Measurements from ENCODE around the gene LGALSL. TPM values are rescaled to one million over a fixed set of nuclear protein-coding genes. Genes with fewer than 3 reads are reported as not detected.
A peak's percentile ranks its signal among the peaks of the same experiment; 100 is the strongest.

Gene LGALSL
- 10 to 100 TPM; 33.5 to 34.1 TPM for total RNA-seq
- polyA plus RNA-seq (ENCODE audit: insufficient read length in 6 of 6): 100 to 1,000 TPM in 2 of 6 donors, 10 to 100 TPM in 4; 76.7 to 116 (median 97.0) TPM
- long read RNA-seq, donor 1, transcript LGALSL-201 (5 exons, 3,926 nt): major isoform, 35 of 35 reads
- long read RNA-seq, donor 1, partial matches to known transcripts: 0 of 35 reads
- long read RNA-seq, donor 1, other reads (novel, unspliced or antisense): 0 of 35 reads
- long read RNA-seq, donor 2, transcript LGALSL-201 (5 exons, 3,926 nt): major isoform, 15 of 15 reads
- long read RNA-seq, donor 2, partial matches to known transcripts: 0 of 15 reads
- long read RNA-seq, donor 2, other reads (novel, unspliced or antisense): 0 of 15 reads
- long read RNA-seq, donor 3, transcript LGALSL-201 (5 exons, 3,926 nt): major isoform, 14 of 14 reads
- long read RNA-seq, donor 3, partial matches to known transcripts: 0 of 14 reads
- long read RNA-seq, donor 3, other reads (novel, unspliced or antisense): 0 of 14 reads
- long read RNA-seq, donor 4, partial matches to known transcripts: 0 of 3 reads
- long read RNA-seq, donor 4, other reads (novel, unspliced or antisense): 0 of 3 reads
- long read RNA-seq, donor 5, transcript LGALSL-201 (5 exons, 3,926 nt): major isoform, 21 of 27 reads
- long read RNA-seq, donor 5, partial matches to known transcripts: 5 of 27 reads
- long read RNA-seq, donor 5, other reads (novel, unspliced or antisense): 0 of 27 reads
- long read RNA-seq, donor 6, transcript LGALSL-201 (5 exons, 3,926 nt): major isoform, 14 of 15 reads
- long read RNA-seq, donor 6, partial matches to known transcripts: 0 of 15 reads
- long read RNA-seq, donor 6, other reads (novel, unspliced or antisense): 0 of 15 reads
- long read RNA-seq, donor 7, partial matches to known transcripts: 0 of 3 reads
- long read RNA-seq, donor 7, other reads (novel, unspliced or antisense): 0 of 3 reads
- long read RNA-seq, donor 8, transcript LGALSL-201 (5 exons, 3,926 nt): major isoform, 16 of 76 reads
- long read RNA-seq, donor 8, partial matches to known transcripts: 60 of 76 reads
- long read RNA-seq, donor 8, other reads (novel, unspliced or antisense): 0 of 76 reads
- long read RNA-seq, donor 9: 0 reads
- long read RNA-seq, donor 10: 0 reads
- long read RNA-seq, donor 11, transcript LGALSL-201 (5 exons, 3,926 nt): major isoform, 9 of 43 reads
- long read RNA-seq, donor 11, partial matches to known transcripts: 34 of 43 reads
- long read RNA-seq, donor 11, other reads (novel, unspliced or antisense): 0 of 43 reads
- long read RNA-seq, donor 12, transcript LGALSL-201 (5 exons, 3,926 nt): major isoform, 11 of 16 reads
- long read RNA-seq, donor 12, partial matches to known transcripts: 5 of 16 reads
- long read RNA-seq, donor 12, other reads (novel, unspliced or antisense): 0 of 16 reads

DNA sequence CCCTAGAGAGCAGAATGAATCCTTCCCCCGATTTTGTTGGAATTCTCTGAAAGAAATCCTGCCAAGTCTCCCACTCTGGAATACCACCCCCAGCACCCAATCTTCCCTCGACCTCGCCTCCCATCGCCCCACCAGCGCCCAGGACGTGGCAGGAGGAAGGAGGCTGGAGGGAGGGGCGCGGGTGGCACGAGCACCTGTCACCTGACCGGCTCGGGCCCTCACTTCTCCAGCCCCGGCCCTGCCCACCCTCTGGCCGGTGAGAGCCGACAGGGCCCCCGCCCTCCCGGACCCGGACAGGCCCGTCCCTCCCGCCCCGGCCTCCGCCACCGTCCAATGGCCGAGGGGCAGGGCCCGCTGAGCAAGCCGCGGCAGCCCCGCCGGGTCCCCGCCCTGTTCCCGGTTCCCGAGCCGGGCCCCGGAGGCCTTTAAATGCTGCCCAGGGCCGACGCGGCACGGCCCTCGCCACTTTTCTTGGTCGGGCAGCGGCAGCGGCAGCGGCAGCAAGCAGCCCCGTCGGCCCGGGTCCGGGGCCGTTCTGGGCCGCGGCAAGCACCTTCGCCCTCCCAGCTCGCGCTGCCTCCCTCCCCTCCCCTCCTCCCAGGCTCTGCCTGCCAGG lies at the start of gene LGALSL:
Gene LGALSL (plus strand): TSS at position 393 of the 616 bp plus-strand sequence. CDS start 384 bp downstream, outside the sequence.
- no peak for TF ChIP-seq CTCF (IDR thresholded peaks at IDR 0.05)
- H3K9me3 ChIP-seq: no peaks in the 10 kb centered on the region
- H3K4me1 ChIP-seq: peaks cover 0 to 40% of the 10 kb centered on the region in 2 donors
- peak; percentile 92 for ATAC-seq
- intact Hi-C loops (cut with DNase I): no loop called here
- H3K4me3 ChIP-seq: peak within 1 kb of the TSS; percentile 60 to 62
- H3K27ac ChIP-seq: peak within 1 kb of the TSS; percentile 90 to 93
- H3K36me3 ChIP-seq: peaks cover 0 to 24% of the 10 kb centered on the region in 2 donors
- peak; percentile 70 to 94 (median 85) for DNase-seq
- H3K27me3 ChIP-seq: peaks cover 0 to 13% of the 10 kb centered on the region in 2 donors

DNA sequence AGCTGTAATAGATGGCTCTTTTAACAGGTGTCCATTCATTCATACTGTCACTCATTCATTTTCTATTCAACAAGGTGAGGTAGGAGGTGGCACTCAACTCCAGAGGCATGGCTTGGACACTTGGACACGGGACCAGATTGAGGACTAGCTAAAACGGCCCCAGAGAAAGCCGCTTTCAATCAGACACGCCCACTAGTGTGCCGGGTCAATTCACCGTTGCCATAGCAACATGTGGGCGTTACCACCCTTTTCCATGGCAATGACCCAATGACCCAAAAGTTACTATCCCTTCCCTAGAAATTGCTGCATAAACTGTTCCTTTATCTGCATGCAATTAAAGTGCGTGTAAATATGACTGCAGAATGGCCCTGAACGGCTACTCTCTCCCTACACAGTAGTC lies 49.2 kb upstream of the LGALSL start:
- H3K36me3 ChIP-seq: no peaks in the 10 kb centered on the region
- H3K4me1 ChIP-seq: peaks cover 34 to 59% of the 10 kb centered on the region in 2 donors
- no peaks in the 10 kb centered on the region for H3K9me3 ChIP-seq
- intact Hi-C loops (cut with DNase I): no loop called here
- no peaks in the 10 kb centered on the region for H3K27me3 ChIP-seq
- peak overlapping the region; percentile 75 to 83 for H3K27ac ChIP-seq
- no peak for TF ChIP-seq CTCF (IDR thresholded peaks at IDR 0.05)
- no peak for ATAC-seq
- H3K4me3 ChIP-seq: no peak overlapping the region
- DNase-seq: peak in 2 of 4 donors; percentile 67 to 83

- peak overlapping the region; percentile 75 to 83 for H3K27ac ChIP-seq
- peak in 1 of 4 donors; percentile 51 for DNase-seq
- peaks cover 34 to 49% of the 10 kb centered on the region in 2 donors for H3K4me1 ChIP-seq
- no peak for TF ChIP-seq CTCF (IDR thresholded peaks at IDR 0.05)
- peak; percentile 42 for ATAC-seq
- H3K27me3 ChIP-seq: no peaks in the 10 kb centered on the region
- H3K4me3 ChIP-seq: no peak overlapping the region
- intact Hi-C loops (cut with DNase I): no loop called here
- H3K36me3 ChIP-seq: no peaks in the 10 kb centered on the region
- no peaks in the 10 kb centered on the region for H3K9me3 ChIP-seq
These were observed 48.2 kb upstream of the LGALSL start for GRCh38 chr2:64405581-64406406.

DNA sequence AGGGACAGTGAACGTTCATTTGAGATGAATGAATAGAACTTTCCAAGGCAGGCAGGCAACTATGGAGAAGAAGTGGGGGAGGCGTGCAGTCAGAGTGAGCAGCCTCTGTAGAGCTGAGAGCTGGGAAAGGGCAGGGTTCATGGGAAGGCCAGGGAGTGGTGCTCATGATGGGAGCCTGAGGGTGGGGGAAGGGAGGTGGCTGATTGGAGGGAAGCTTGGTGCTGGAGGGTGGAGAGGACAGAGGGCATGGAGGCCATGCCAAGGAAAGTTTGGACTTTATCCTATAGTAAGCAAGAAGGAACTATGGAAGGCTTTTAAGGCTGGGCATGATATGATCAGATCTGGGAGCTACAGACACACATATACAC lies 47.6 kb upstream of the LGALSL start:
- no peak for TF ChIP-seq CTCF (IDR thresholded peaks at IDR 0.05)

More for the DNA sequence above, 47.6 kb upstream of the LGALSL start:
- H3K4me3 ChIP-seq: no peak overlapping the region
- intact Hi-C loops (cut with DNase I): no loop called here
- ATAC-seq: peak; percentile 1
- peak overlapping the region in 1 of 2 donors; percentile 75 for H3K27ac ChIP-seq
- no peaks in the 10 kb centered on the region for H3K27me3 ChIP-seq
- H3K4me1 ChIP-seq: peaks cover 29 to 45% of the 10 kb centered on the region in 2 donors
- no peak for DNase-seq
- H3K36me3 ChIP-seq: no peaks in the 10 kb centered on the region
- no peaks in the 10 kb centered on the region for H3K9me3 ChIP-seq

Data from left lung (tissue), 14 donors.